KOPT-K1 (cell line): ENCODE measurements around the gene AMZ1.

ENCODE experiments used
- H3K27ac ChIP-seq: fragments of 200-600 bp; sonication (generic); 2 replicates; pipeline ENCODE4 v1.5.1; 2016; ENCODE audit warnings: antibody characterized with exemption, mild to moderate bottlenecking, low read depth, low read length; ENCODE audit not compliant: poor library complexity, severe bottlenecking
- H3K36me3 ChIP-seq: fragments of 200-600 bp; sonication (generic); 2 replicates; pipeline ENCODE4 v1.5.1; 2017; ENCODE audit warnings: antibody characterized with exemption, mild to moderate bottlenecking, low read length, moderate library complexity; ENCODE audit not compliant: insufficient read depth
- H3K9me3 ChIP-seq: fragments of 200-600 bp; sonication (generic); 2 replicates; pipeline ENCODE4 v1.5.1; 2017; ENCODE audit warnings: antibody characterized with exemption, low read length, mild to moderate bottlenecking; ENCODE audit not compliant: insufficient read depth, poor library complexity, severe bottlenecking

The AMZ1 gene

DNA sequence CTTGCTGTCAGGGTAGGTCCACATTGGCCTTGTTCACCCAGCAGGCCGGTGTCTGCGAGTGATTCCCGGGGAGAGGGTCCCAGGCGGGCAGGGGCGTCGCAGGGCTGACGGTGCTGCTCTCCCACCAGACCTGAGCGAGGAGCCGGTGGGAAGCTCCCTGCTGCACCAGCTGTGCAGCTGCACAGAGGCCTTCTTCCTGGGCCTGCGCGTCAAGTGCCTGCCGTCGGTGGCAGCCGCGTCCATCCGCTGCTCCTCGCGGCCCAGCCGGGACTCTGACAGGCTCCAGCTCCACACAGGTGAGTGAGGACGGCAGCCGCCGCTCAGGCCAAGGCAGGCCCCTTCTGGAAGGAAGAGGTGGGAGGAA lies 14.6 kb downstream of the AMZ1 start:
- no peaks in the 10 kb centered on the region for H3K36me3 ChIP-seq
- H3K27ac ChIP-seq, result no peak overlapping the region
- peaks cover 5% of the 10 kb centered on the region for H3K9me3 ChIP-seq

DNA sequence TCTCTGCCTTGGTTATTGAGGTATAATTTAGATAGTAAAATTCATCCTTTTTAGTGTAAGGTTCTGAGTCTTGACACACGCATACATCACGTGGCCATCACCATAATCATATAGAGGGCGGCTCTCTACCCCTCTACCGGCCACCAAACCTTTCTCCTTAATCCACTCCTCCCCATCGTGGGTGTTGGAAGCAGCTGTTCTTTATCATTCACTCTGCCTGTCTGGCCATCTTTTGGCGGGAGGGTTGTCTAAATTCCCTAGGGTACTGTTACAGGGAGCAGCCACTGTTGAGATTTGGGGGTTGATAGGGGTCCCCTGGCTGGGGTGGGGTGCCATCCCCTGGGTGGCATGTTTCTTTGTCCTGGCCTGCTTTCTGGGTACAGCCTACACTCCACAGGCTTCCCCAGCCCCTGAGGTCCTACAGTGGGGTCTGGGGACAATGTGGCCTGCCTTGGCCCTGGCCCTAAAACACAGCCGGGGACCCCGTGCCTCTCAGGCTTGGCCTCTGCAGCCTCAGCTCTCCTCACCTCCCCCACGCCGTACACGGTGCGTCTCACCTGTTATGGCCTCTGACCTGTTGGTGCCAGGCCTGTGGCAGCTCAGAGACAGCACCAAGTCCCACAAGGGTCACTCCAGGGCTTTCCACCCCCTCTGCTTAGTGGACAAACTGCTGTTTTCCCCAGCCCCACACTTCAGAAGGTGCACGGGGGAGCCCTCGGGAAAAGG lies 17.5 kb downstream of the AMZ1 start:
- no peaks in the 10 kb centered on the region for H3K36me3 ChIP-seq
- peaks cover 5% of the 10 kb centered on the region for H3K9me3 ChIP-seq
- H3K27ac ChIP-seq, result no peak overlapping the region

DNA sequence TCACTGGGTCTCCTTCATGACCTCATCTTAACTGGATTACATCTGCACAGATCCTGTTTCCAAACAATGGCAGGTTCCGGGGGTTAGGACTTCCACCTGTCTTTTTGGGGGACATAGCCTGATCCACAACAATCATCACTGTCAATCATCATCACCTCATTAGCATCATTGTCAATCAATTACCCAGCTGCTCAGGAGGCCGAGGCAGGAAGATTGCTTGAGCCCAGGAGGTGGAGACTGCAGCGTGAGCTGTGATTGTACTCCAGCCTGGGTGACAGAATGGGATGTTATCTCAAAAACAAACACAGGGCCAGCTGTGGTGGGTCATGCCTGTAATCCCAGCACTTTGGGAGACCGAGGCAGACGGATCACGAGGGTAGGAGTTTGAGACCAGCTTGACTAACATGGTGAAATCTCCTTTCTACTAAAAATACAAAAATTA lies 18.7 kb downstream of the AMZ1 start:
- H3K27ac ChIP-seq, result no peak overlapping the region
- H3K36me3 ChIP-seq, result no peaks in the 10 kb centered on the region

DNA sequence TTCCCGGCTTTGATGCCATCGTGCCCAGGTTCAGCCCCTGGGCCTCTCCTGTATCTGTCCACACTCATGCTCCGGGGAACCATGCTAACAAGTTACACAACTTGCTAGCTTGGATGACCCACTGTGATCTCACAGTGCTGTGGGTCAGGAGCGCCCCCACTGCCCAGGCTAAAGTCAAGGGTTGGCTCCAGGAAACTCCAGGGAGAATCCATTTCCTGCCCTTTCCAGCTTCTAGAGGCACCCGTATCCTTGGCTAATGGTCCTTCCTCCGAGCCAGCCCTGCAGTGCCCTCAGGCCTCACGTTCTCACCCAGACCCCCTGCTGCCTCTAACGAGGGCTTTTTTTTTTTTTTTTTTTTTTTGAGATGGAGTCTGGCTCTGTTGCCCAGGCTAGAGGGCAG lies 19.5 kb downstream of the AMZ1 start:
- Histone ChIP-seq H3K27ac (no peak overlapping the region), H3K9me3 (peaks cover 5% of the 10 kb centered on the region), H3K36me3 (no peaks in the 10 kb centered on the region)

More for the DNA sequence above, 18.7 kb downstream of the AMZ1 start:
- H3K9me3 ChIP-seq, result peaks cover 5% of the 10 kb centered on the region

- Histone ChIP-seq H3K9me3 (peaks cover 5% of the 10 kb centered on the region), H3K27ac (no peak overlapping the region), H3K36me3 (no peaks in the 10 kb centered on the region)
These were observed 20.0 kb downstream of the AMZ1 start for GRCh38 chr7:2708041-2708440.

- no peak overlapping the region for H3K27ac ChIP-seq
- H3K9me3 ChIP-seq, result peaks cover 5% of the 10 kb centered on the region
- H3K36me3 ChIP-seq, result no peaks in the 10 kb centered on the region
These were observed 20.7 kb downstream of the AMZ1 start for GRCh38 chr7:2708547-2709310.

DNA sequence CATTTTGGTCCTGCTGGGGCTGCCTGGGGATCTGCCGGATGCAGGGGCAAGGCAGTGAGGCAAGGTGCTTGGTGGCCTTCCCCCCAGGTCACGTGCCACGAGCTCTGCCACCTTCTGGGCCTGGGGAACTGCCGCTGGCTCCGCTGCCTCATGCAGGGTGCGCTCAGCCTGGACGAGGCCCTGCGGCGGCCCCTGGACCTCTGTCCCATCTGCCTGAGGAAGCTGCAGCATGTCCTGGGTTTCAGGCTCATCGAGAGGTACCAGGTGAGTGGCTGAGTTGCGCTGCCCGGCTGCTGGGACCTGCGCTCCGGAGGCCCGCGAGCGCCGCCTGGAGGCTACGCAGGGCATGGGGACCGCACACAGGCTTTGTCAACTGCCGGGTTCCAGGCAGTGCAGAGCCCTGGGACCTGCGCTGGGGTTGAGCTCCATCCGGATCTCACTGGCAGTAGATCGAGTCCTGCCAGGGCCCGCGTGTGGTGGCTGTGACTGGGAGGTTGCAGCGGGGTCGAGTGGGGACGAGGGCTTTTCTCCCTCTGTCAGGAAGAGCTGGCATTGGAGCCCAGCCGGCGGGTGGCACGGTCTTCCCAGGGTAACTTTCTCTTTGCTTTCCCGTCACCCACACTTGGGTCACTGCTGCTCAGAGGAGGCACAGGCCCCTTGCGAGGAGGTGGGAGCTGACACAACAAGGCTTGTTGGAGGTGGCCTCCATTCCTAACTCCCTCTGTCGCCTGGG lies 21.7 kb downstream of the AMZ1 start:
- Histone ChIP-seq H3K9me3 (peaks cover 5% of the 10 kb centered on the region), H3K36me3 (no peaks in the 10 kb centered on the region), H3K27ac (no peak overlapping the region)

GRCh38 chr7:2710286-2710655 lies 22.3 kb downstream of the AMZ1 start:
- Histone ChIP-seq H3K27ac (no peak overlapping the region), H3K36me3 (no peaks in the 10 kb centered on the region), H3K9me3 (peaks cover 1% of the 10 kb centered on the region)

DNA sequence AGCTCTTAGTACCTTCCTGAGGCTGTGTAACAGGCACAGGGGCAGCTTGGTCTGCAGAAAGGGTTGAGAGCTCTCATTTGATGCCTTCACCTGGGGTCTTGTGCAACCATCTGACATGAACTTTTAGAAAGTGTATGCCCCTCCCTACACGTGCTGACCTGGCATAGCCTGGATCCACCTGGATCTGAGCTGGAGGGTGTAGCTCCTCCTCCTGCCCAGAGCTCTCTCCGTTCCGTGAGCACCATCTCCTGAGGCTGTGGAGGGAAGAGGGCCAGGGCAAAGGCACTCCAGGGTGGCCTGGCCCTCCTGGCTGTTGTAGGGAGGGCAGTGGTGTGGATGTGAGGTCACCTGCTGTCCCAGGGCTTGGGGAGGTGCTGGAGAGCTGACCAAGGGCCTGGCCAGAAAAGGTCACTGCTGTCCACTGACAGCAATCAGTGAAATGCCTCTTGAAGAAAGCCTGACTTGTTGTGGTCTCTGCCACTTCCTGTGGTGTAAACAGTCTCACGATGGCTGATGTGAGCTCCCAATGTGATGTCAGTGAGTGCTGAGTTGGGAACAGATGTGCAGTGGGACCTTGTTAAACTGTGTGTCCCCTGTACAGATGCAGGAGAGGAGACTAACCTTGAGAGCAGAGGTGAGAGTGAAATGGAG lies 23.0 kb downstream of the AMZ1 start:
- no peaks in the 10 kb centered on the region for H3K36me3 ChIP-seq
- H3K27ac ChIP-seq, result no peak overlapping the region
- H3K9me3 ChIP-seq, result no peaks in the 10 kb centered on the region

- Histone ChIP-seq H3K27ac (no peak overlapping the region), H3K9me3 (no peaks in the 10 kb centered on the region)
These were observed 24.1 kb downstream of the AMZ1 start for GRCh38 chr7:2711895-2712675.

DNA sequence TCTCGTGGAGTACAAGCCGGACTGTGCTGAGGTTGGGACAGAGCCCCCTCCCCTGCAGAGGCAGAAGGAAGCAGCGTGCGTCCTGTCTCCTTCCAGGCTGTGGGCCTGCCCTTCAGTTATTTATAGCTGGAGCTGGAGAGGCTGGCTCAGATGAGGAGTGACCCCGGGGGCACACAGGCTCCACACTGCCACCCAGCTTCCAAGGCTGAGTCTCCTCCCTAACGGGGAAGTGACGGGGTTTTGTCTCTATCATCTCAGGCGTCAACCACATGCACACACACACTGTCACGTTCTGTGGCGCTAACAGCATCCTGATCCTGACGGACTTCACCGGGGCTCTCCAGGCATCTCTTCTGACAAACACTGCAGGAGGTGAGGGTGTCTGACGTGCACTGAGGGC lies 25.4 kb downstream of the AMZ1 start:
- Histone ChIP-seq H3K36me3 (no peaks in the 10 kb centered on the region), H3K27ac (no peak overlapping the region), H3K9me3 (no peaks in the 10 kb centered on the region)

More at GRCh38 chr7:2711895-2712675, 24.1 kb downstream of the AMZ1 start:
- no peaks in the 10 kb centered on the region for H3K36me3 ChIP-seq

DNA sequence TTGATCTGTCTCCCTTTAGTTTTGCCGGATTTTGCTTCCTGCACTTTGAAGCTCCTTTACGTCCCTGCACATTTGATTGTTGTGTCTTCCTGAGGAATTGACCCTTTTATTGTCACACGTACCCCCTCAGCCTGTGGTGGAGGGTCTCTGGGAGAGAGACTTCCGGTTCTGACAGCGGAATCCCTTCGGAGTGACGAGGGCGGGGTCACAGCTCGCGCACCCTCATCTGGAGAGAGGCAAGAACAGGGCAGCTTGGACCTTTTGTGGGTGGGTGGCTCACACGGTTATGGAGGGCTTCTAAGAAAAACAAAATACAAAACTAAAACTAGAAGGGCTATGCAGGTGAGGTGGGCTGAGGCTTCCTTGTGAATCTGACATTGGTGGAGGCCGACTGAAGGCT lies 26.0 kb downstream of the AMZ1 start:
- no peaks in the 10 kb centered on the region for H3K36me3 ChIP-seq
- H3K9me3 ChIP-seq, result no peaks in the 10 kb centered on the region
- H3K27ac ChIP-seq, result no peak overlapping the region

- no peaks in the 10 kb centered on the region for H3K9me3 ChIP-seq
- no peaks in the 10 kb centered on the region for H3K36me3 ChIP-seq
- H3K27ac ChIP-seq, result no peak overlapping the region
These were observed 26.6 kb downstream of the AMZ1 start for GRCh38 chr7:2714636-2715035.
